HG02798 (cell line): ENCODE data around the gene TNC.

ENCODE experiments used
- ATAC-seq: cut with Tn5 transposase; IDR thresholded peaks from one replicate; pipeline ENCODE4 v1.9.1; 2021; ENCODE audit warnings: mild to moderate bottlenecking; ENCODE audit not compliant: unreplicated experiment, poor library complexity

The TNC gene

DNA sequence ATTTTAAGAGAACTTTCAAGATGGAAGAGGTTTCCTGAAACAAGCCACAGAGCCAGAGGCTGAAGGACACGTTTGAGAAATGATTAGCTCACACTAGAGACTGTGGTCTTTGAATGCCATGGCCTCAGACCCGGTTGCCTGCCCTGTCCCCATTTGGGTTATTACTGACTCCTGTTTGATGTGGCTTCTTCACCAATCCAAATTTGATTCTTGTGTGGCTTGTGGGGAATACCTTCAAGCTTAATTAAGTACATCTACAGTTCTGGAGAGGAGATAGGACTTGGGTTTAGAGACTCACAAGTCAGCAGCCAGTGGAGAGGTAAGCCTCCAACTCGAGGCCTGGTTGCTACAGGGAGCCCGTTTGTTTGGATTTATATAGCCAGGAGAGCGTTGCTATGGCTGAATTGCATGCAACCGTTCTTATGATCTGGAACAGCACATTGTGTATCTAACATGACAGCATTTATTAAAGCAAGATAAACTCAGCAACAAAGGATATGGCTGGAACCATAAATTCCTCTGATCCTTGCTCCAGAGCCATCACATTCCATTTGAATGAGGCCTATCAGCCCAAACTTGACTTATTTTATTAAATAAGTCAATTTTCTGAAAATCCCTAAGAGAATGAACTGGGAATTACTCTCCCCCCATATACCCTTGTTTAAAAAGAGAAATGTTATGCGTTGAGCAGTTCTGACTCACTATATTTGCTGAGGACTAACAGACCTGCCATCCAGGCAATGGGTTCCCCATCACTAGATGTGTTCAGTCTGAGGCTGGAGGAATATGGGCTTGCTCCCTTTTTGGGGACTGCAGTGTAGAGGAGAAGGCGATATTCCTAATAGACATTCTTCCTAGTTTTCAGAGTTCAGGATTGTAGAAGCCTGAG lies 99.2 kb downstream of the TNC start:
- ATAC-seq: no peak

DNA sequence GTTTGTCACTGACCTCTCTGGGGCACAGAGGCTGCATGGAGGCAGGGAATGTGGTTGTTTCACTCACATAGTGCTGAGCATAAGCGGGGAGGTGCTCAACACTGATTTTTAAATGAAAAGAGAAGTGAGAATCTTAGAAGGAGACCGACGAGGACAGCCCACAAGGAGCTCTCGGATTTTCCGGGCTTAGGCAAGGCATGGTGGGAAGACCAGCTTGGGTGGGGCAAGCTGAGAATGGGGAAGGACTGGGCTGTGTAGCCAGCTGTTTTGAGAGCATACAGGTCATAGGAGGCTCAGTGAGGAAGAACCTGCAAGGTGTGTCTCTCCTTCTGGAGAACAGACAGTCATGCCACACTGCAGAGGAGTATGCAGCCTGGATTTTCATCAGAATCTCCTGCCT lies 101.6 kb downstream of the TNC start:
- no peak for ATAC-seq

DNA sequence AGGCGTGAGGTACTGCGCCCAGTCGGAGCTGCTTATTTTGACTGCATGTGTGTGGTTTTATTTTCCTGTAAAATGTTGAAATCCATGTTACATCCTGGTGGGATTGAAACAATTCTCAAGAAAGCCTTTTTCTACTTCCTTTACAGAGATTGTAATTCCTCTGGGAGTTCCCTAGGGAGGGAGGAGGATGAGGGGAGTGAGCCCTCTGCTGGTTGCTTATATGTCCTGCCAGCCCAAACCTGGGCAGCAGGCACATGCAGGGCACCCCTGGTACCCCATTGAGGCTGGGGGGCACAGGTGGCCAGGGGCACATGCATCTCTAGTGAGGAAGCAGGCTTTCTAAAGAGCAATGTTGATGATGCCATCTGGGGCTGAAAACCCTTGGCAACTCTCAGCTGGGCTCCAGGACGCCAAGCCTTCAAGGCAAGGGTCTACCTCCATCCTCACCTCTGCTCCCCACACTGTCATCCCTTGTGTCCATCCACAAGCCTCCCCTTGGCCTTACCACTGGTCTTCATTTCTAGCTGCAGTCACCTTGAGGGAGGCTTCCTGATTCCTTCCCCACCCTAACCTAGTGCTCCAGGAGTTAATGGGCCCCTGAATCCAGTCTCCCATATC lies 102.8 kb downstream of the TNC start:
- no peak for ATAC-seq

DNA sequence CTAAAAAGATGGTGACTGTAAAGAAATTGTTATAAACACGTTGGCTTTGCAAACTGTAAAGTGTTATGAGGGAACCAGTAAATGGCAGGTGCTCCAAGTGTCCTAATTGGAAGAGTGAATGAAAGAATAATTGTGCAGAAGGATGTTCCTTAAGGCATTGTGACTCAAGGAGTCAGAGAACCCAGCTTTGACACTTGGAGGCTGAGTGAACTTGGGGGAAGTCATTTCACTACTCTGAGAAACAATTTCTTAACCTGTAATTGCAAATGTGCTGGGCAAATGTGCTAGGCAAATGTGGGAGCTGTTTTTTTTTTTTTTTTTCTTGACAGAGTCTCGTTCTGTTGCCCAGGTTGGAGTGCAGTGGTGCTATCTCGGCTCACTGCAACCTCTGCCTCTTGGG lies 103.5 kb downstream of the TNC start:
- ATAC-seq: no peak

DNA sequence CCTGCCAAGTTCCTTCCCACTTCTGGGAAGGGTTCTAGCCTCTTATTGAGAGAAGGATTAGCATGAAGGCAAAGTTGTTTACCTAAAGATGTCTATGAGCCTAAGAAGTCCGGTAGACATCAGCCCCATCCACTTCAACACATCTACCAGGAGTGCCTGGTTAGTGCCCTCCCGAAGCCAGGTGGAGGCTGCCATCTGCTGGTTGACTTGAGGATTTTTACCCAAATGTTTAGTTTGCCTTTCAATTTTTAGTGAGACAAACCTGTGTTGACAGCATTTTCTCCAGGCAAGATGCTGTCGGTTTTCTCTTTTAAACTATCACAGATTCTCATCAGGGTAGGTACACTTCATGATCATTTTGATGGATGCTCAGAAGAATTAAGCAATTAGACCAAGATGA lies 104.0 kb downstream of the TNC start:
- ATAC-seq: peak; percentile 69

DNA sequence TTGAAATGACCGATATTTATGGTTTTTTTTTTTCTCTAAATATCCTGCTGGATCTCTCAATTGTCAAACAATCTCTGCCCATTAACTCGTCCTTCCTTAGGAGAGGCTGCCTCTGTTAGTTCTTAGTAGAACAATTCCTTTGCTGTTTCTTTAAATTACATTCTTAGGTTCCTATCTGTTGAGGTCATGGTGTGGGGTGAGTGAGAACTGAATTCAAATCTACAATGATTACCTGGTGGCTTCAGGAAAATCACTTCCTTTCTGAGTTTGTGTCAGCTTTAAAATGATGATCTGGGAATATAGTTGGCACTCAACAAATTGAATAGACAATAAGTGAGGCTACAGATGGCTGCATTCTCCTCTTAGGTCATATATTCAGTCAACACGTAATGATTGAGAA lies 105.5 kb downstream of the TNC start:
- no peak for ATAC-seq

DNA sequence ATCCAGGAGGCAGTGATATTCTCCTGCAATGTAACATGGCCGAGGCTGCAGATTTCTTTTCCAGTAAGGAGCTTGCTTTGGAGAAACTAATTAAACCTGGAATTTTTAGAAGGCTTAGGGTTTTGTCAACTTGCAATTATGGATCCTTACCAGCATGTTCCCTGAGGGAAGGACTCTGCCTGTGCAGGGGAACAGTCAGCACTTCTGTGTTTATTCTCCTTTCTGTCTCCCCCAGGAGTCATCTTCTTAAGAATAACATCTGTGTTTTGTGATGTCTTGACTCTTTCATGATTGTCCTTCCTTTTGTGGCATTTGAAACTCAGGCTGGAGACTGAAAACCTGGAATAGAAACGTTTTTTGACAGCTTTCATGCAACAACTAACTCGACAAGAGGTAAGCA lies 107.1 kb downstream of the TNC start:
- ATAC-seq: no peak

DNA sequence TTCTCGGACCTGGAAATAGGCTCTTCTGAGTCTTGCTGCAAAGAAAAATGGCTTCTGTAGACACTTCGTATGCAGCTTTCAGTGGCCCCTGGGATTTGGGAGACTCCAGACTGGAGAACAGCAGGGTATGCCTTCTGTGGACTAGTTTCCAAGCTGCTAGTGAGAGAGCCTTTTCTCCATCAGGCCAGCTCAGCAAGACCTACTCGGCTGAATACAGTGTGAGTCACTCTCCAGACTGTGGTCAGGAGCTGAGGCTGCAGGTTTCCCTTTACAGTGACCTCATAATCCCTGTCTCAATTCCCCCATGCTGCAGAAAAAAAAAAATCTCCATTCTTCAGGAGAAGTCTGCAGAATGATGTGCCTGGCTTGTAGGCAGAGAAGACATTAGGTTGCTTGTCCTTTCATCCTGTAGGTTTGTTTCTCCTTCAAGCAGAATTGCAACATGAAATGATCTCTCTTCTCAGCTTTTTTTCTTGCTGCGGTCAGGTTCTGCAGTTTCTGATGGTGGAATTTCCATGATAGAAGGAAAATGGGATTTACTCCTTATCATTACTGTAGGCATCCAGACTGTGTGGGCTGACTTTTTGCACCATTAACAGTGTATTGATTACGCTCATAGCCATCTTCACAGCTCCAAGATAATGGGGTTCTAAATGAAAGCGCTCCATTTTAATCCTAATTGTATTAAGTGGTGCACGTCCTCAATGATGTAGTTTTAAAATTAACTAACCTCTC lies 109.3 kb downstream of the TNC start:
- ATAC-seq: no peak

DNA sequence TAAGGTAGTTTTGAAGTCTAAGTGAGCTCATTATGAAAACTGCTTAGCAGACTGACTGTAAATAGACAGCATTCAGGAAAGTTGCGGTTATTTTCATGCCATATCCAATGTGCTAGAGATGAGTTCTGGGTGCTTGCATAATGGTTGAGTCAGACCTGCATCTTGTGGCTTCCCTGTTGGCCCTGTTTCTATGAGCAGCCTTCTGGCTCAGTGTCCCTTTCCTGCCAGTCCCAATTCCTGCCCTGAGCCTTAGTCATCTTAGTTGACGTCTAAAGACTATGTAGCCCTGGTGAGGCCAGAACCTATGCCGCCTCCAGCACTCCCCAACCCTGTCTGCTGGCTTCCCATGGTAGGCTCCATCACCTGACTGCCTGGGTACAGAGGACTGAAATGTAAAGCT lies 111.3 kb downstream of the TNC start:
- ATAC-seq: no peak

DNA sequence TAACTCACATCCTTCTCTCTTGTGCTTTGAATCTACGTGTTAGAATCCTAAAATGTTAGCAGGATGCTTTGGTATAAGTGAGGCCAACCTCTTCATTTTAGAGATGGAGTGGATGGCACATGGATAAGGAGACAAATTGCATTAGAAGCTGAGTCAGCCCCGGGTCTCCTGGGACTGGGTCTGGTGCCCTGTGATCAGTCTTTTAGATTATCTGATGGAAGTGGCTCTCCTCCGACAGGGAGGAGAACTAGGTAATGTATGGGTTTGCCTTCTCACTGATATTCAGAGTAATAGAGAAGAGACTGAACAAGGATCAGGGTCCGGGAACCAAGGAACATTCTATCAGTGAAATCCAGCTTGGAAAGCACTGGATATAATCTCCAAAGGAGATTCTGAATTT lies 112.6 kb downstream of the TNC start:
- no peak for ATAC-seq

DNA sequence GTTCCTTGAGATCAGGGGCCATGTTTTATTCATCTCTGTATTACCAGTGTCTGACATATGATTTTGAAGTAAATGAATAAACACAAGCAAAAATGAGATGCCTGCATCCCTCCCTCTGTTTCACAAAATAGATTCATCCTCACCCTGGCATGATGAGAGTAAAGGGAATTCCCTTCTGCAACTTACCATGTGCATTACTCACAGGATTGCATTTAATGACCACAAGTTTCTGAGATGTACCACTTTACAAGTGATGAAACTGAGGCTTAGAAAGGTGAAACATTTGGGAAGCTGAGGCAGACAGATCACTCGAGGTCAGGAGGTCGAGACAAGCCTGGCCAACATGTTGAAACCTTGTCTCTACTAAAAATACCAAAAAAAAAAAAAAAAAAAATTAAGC lies 113.4 kb downstream of the TNC start:
- no peak for ATAC-seq

DNA sequence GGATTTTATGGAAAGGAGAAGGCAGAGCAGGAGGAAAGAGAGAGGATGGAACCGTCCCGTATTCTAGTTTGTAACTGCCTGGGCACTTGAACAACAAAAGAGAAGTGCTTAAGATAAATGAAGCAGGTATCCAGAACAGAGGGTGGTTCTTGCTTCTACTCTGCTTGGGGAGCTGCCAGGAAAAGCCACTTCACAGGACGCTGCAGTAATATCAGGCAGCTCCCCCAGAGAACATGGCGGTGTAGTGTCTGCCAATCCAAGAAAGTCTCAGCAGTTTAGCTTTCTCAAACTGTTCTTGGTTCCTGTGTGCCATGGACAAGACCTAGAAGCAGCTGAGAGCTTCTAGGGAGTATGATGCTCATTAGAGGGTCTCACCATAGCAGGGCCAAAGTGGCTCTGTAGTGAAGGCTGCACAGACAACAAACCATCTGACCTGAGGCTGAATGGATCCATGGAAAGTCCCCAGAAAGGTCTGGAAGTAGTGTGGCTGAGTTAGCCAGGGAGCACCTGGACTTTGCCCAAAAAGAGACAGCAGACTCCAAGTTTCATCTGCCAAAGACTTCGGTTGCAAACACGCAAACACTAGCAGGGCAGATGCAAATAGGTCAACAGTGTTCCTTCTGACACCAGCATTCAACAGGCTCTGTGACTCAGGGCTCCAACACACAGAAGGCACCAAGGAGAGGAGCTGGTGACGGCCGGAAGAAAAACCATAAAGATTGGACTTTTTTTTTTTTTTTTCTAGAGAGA lies 115.4 kb downstream of the TNC start:
- no peak for ATAC-seq

DNA sequence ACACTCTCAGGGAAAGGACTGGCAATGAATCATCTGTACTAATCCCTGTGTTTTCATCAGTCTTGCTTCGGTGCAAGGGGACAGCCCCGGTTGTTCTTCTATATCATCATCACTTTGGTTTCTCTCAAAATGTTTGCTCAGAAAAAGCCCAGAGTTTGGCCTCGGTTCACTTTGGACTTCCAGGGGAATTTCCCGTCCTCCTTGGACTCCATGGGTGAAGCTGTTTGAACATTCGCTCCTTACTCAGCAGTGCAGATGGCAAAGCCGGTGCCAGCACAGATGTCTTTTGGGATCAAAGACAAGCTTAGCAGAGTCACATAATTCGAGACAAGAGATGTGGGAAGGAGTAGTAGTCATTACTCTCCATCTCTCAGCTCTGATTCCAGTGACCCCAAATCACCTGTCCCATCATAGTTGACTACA lies 117.7 kb downstream of the TNC start:
- peak; percentile 45 for ATAC-seq

DNA sequence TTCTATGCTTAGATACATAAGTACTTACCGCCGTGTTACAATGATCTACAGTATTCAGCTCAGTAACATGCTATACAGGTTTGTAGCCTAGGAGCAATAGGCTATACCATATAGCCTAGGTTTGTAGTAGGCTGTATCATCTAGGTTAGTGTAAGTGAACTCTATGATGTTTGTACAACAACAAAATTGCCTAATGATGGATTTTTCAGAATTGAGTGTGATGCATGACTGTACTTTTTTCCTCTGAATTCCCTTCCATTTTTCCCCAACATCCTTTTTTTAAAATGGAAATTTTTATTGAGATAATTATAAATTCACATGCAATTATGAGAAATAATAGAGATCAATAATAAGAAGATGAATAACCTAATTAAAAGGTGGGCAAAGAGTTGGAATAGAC lies 119.6 kb downstream of the TNC start:
- ATAC-seq: no peak

DNA sequence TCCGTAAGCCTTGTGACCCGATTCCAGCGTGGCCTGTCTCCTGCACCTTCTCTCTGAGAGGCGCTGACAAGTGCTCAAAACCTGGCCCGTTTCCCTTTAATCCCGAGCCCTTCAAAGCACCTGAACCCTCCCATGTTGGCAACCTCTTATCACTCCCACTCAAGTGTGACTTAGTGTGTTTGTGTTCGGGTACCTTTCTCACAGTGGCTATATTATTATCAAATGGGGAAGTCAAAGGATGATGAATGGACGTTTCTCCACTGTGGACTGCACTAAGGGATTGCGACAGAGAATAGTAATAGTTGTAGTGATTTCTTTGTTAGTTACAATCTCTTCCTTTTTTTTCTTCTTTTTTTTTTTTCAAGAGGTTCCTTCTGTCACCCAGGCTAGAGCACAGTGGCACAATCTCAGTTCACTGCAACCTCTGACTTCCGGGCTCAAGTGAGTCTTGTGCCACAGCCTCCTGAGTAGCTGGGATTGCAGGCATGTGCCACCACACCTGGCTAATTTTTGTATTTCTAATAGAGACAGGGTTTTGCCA lies 122.2 kb downstream of the TNC start:
- ATAC-seq: no peak

DNA sequence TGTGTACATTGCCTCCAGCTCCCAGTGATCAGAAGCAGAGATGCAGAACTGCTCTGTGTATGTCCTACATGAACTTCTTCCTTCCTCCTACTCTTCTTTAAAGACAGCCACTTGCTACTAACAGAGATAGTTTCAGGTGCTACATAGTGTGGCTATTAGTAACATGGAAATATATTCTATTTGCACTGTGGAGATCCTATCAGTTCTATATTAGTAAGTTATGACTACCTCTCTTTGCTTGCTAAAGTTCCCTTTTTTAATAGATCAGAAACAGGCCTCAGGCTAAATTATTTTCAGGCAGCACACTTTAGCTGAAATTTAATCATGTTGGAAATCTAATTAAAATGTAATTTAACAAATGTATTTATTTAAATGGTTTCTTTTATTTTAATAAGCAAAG lies 123.2 kb downstream of the TNC start:
- no peak for ATAC-seq

DNA sequence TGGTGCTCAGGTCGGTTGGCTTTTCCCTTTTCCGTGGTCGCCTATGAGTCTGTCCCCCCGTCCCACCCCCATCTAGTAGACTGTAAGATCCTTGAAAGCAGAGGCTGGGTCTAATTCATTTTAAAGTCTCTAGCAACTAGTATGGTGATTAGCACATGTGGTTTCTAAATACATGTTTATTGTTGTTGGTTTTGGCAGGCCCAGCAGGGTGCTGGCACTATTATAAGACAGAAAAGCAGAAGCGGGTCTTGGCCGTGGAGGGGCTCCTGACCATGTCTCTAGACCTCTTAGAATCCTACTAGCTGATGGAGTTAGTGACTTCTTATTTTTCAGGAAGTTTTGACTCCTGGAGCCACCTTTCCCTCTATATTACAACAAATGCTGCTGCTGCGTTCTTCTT lies 126.1 kb downstream of the TNC start:
- no peak for ATAC-seq

DNA sequence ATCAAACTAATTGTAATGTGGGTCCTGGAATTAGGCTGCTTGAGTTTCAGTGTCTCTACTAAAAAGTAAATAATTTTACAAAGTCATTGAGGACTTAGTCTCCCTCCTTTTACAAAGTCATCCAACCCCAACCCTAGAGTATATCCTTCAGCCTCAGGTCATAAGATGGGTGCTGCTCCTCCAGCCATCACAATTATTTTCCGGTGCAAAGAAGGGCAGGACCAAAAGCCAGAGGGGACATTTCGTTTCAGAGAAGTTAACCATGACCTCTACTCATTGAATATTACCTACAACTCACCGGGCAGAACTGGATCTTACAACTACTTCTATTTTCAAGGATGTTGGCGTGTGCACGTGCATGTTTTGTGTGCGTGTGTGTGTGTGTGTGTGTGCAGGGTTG lies 127.1 kb downstream of the TNC start:
- ATAC-seq: no peak

DNA sequence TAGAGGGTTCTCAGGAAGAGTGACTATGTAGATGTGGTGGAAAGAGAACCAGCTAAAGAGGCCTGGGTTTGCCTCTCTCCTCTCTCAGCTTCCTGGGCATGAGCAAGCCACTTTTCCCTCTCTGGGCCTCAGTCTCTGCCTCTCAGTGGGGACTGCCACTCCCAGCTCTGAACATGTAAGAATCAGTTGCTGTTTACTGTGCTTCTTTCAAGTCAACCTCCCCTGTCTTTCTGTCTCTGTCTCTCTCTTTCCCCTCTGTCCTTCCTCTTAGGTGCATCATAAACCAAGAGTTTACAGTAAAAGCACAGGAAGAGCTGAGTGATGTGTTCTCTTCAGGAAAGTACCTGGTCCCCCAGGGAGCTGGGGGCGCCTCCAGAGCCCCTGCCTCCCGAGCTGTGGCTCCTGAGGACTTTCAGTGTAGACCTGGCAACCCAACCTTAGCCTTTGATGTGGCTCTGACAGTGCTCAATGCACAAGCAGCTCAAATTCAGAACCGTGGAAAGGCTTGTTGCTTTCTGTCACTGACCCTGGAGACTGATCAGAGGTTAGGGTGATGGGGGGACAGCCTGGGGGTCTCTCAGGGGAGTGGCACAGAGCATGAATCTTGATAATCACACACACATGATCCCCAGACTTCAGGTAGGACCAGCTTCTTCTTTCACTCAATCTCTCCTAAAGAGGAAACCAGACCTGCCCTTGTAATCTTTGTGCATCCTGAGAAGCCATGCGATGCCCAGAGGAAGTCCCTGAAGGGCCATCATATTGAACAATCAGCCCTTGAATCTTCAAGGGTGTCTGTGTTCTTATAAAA lies 128.2 kb downstream of the TNC start:
- ATAC-seq: peak; percentile 61
